K562 (cell line): Measurements from ENCODE around the gene CRAMP1. TPM values are rescaled to one million over a fixed set of nuclear protein-coding genes. Genes with fewer than 3 reads are reported as not detected.
A peak's percentile ranks its signal among the peaks of the same experiment; 100 is the strongest.

Source experiments
- ARNT ChIP-seq, 2 experiments: fragments of 450-650 bp; IDR thresholded peaks; 2 replicates each; pipeline ENCODE4 v1.6.1; 2016; ENCODE audit warnings: mild to moderate bottlenecking in 1 of 2
- FOXA3 ChIP-seq, 2 experiments: fragments of 450-650 bp in 1 of 2; sonication (generic) in 1 of 2; formaldehyde crosslinking; IDR thresholded peaks in 1 of 2; conservative IDR thresholded peaks in 1 of 2; 2 replicates each; pipeline versions ENCODE4 v1.4.0 to v1.8.0; 2020 to 2022; ENCODE audit warnings: mild to moderate bottlenecking in 2 of 2, missing genetic modification reagents in 1 of 2
- HDGF ChIP-seq: fragments of 450-650 bp; IDR thresholded peaks from 2 replicates; pipeline ENCODE4 v1.6.1; 2016
- U2AF1 ChIP-seq: fragments of 200-400 bp; formaldehyde crosslinking; optimal IDR thresholded peaks from 2 replicates; pipeline ENCODE3; 2017; ENCODE audit warnings: mild to moderate bottlenecking, low read depth, low read length, moderate library complexity
- ZBTB2 ChIP-seq: fragments of 450-650 bp; IDR thresholded peaks from 2 replicates; pipeline ENCODE4 v1.6.1; 2016; ENCODE audit warnings: antibody characterized with exemption
- ZC3H11A ChIP-seq: IDR thresholded peaks from 2 replicates; pipeline ENCODE4 v1.6.1; 2012; ENCODE audit warnings: low read depth, low read length, improper control_type of control experiment
- ZNF449 ChIP-seq: fragments of 250-450 bp; sonication (Bioruptor Pico); IDR thresholded peaks from 2 replicates; pipeline ENCODE4 v1.8.0; 2022; ENCODE audit warnings: moderate library complexity, mild to moderate bottlenecking, inconsistent platforms
- polyA plus RNA-seq, 8 experiments: library from polyadenylated mRNA; depleted of rRNA in 4 of 8; stranded (reverse) in 5 of 8; unstranded in 3 of 8; fragments of >200 nt; fragmentation: Nextera tagmentation in 2 of 8; fragmentation: Illumina TruSeq in 1 of 8; extraction: Ambion mirVana in 2 of 8; extraction: Trizol in 1 of 8; gene quantifications; 2 replicates each; pipeline versions ENCODE4 v1.2.1 to v1.2.3, GENCODE V29; 2011 to 2014; ENCODE audit warnings: inconsistent platforms in 1 of 8, missing spikeins in 1 of 8
- total RNA-seq, 7 experiments: library from RNA; depleted of rRNA in 6 of 7; stranded (reverse); fragments of >200 nt in 6 of 7; fragmentation: Illumina TruSeq in 2 of 7; extraction: Trizol in 2 of 7; gene quantifications; 2 replicates each; pipeline versions ENCODE4 v1.2.1 to v1.2.3, GENCODE V29; 2011 to 2021; ENCODE audit warnings: low replicate concordance in 1 of 7
- TF ChIP-seq, protein P1 (sequence below): fragments of 250-450 bp; sonication (Bioruptor Pico); IDR thresholded peaks from 2 replicates; pipeline ENCODE4 v1.4.0; 2020; ENCODE audit warnings: mild to moderate bottlenecking

The CRAMP1 gene
- total and polyA plus RNA-seq, 9 of the 15 experiments (the other 6 are each of a cell fraction or from before 2014, with no cell fraction given): 0.52 to 20.8 (median 7.5) TPM

GRCh38 chr16:1705688-1706385 lies 93.7 kb downstream of the CRAMP1 start, which contains the start of gene MAPK8IP3 (continued):
- TF ChIP-seq, protein P1, sequence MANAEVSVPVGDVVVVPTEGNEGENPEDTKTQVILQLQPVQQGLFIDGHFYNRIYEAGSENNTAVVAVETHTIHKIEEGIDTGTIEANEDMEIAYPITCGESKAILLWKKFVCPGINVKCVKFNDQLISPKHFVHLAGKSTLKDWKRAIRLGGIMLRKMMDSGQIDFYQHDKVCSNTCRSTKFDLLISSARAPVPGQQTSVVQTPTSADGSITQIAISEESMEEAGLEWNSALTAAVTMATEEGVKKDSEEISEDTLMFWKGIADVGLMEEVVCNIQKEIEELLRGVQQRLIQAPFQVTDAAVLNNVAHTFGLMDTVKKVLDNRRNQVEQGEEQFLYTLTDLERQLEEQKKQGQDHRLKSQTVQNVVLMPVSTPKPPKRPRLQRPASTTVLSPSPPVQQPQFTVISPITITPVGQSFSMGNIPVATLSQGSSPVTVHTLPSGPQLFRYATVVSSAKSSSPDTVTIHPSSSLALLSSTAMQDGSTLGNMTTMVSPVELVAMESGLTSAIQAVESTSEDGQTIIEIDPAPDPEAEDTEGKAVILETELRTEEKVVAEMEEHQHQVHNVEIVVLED (CRISPR knock-in tag): peak; percentile 84
- 0 out of 4 replicates have a peak, but pooled peaks of 1 of the 2 experiments have one; percentile 28 for TF ChIP-seq ARNT (IDR thresholded peaks at IDR 0.05)
- peak; percentile 43; the same call in 1 of the 2 replicates for TF ChIP-seq ZC3H11A
- no peak for TF ChIP-seq ZNF449 (CRISPR knock-in tag)
- TF ChIP-seq ZBTB2: 0 out of 2 replicates have a peak, but pooled peaks have one; percentile 45
- no peak for TF ChIP-seq FOXA3 (CRISPR knock-in tag; conservative IDR thresholded peaks at IDR 0.05 in 1 of 2, IDR thresholded peaks at IDR 0.05 in 1 of 2)
- TF ChIP-seq U2AF1: peak; percentile 97
- TF ChIP-seq HDGF: no peak
